Lower leg skin (tissue), 3 donors: Measurements from ENCODE around the gene INTS14.

Experiments used
- CTCF ChIP-seq, 3 donors: fragments of 450-650 bp; IDR thresholded peaks; one replicate each; pipeline ENCODE4 v1.5.1; 2016; ENCODE audit warnings: antibody characterized with exemption in 3 of 3, mild to moderate bottlenecking in 3 of 3, moderate library complexity in 2 of 3
- POLR2A ChIP-seq, 2 donors: fragments of 450-650 bp; IDR thresholded peaks; one replicate each; pipeline ENCODE4 v1.6.1; 2016 to 2017; ENCODE audit warnings: antibody characterized with exemption in 2 of 2, mild to moderate bottlenecking in 1 of 2, moderate library complexity in 1 of 2

GRCh38 chr15:65595960-65596359, 15.0 kb downstream of the INTS14 start:
- TF ChIP-seq CTCF (IDR thresholded peaks at IDR 0.05): no peak
- no peak for TF ChIP-seq POLR2A (IDR thresholded peaks at IDR 0.05)
